ENCODE results near the gene PLAAT1.

DNA sequence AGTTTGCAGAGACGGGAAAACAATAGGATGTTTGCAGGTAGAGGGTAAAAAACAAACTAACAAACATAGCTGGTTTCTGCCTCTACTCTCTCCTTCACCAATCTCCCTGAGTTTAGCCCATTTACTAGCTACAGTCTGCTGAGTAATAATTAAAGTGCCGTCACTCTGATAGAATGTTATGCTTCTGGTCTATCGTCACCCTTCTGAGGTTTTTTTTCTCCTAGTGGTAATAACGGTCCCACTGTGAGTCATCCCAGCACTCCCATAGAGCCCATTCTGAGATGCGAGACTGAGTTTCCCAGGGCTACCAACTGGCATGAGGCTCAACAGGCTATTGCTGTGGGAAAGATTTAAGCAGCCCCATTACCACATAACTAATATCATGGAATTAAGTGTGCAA lies 56.4 kb downstream of the PLAAT1 start:
- TF ChIP-seq, protein P1, sequence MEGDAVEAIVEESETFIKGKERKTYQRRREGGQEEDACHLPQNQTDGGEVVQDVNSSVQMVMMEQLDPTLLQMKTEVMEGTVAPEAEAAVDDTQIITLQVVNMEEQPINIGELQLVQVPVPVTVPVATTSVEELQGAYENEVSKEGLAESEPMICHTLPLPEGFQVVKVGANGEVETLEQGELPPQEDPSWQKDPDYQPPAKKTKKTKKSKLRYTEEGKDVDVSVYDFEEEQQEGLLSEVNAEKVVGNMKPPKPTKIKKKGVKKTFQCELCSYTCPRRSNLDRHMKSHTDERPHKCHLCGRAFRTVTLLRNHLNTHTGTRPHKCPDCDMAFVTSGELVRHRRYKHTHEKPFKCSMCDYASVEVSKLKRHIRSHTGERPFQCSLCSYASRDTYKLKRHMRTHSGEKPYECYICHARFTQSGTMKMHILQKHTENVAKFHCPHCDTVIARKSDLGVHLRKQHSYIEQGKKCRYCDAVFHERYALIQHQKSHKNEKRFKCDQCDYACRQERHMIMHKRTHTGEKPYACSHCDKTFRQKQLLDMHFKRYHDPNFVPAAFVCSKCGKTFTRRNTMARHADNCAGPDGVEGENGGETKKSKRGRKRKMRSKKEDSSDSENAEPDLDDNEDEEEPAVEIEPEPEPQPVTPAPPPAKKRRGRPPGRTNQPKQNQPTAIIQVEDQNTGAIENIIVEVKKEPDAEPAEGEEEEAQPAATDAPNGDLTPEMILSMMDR (conservative IDR thresholded peaks at IDR 0.05), result no peak
- no peak for TF ChIP-seq EZH2 (IDR thresholded peaks at IDR 0.05; ENCODE audit: low read depth)

Data from PC-9 (cell line).